ENCODE results near the gene GLRX3.

DNA sequence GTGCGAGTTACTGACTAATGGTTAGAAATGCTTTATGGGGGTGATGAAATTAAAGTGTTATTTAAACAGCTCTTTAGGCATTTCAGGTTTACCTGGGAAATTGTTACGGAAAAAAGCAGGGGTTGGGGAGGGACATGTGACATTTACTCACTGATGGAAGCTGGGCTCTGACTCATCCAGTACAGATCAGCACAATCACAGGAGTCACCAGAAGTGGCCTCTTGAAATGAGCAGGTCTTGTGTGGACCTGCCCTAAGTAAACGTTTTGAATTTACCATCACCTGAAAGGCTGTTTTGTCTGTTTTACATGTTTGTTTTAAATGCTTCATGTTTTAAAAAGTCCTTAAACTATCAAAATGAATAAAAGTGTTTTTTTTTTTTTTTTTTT is 2.3 kb downstream of the GLRX3 start:
- TF ChIP-seq POLR2AphosphoS5 (IDR thresholded peaks at IDR 0.05; ENCODE audit: low read depth, low read length) (no peak), TAF1 (IDR thresholded peaks at IDR 0.05; ENCODE audit: borderline replicate concordance, insufficient read depth, low read length) (no peak)
